ENCODE results near the gene SDR39U1.

The SDR39U1 gene

GRCh38 chr14:24404814-24405213 lies 37.8 kb downstream of the SDR39U1 start:
- no peak overlapping the region for H3K4me3 ChIP-seq (ENCODE audit: low read length)
- TF ChIP-seq, protein P1, sequence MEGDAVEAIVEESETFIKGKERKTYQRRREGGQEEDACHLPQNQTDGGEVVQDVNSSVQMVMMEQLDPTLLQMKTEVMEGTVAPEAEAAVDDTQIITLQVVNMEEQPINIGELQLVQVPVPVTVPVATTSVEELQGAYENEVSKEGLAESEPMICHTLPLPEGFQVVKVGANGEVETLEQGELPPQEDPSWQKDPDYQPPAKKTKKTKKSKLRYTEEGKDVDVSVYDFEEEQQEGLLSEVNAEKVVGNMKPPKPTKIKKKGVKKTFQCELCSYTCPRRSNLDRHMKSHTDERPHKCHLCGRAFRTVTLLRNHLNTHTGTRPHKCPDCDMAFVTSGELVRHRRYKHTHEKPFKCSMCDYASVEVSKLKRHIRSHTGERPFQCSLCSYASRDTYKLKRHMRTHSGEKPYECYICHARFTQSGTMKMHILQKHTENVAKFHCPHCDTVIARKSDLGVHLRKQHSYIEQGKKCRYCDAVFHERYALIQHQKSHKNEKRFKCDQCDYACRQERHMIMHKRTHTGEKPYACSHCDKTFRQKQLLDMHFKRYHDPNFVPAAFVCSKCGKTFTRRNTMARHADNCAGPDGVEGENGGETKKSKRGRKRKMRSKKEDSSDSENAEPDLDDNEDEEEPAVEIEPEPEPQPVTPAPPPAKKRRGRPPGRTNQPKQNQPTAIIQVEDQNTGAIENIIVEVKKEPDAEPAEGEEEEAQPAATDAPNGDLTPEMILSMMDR (conservative IDR thresholded peaks at IDR 0.05; ENCODE audit: low read depth, low read length) = no peak
- DNase-seq (ENCODE audit: low read depth) = no peak

GRCh38 chr14:24403294-24403998 lies 39.1 kb downstream of the SDR39U1 start:
- DNase-seq (ENCODE audit: low read depth) = no peak
- TF ChIP-seq, protein P1 (conservative IDR thresholded peaks at IDR 0.05; ENCODE audit: low read depth, low read length) = no peak
- no peak overlapping the region for H3K4me3 ChIP-seq (ENCODE audit: low read length)

- TF ChIP-seq, protein P1 (conservative IDR thresholded peaks at IDR 0.05; ENCODE audit: low read depth, low read length) = no peak
- DNase-seq (ENCODE audit: low read depth) = no peak
- H3K4me3 ChIP-seq (ENCODE audit: low read length) = no peak overlapping the region
Observed at GRCh38 chr14:24401810-24402702, 40.5 kb downstream of the SDR39U1 start.

GRCh38 chr14:24399999-24400718 lies 42.4 kb downstream of the SDR39U1 start:
- no peak for DNase-seq (ENCODE audit: low read depth)
- peak overlapping the region; percentile 62 for H3K4me3 ChIP-seq (ENCODE audit: low read length)
- TF ChIP-seq, protein P1 (conservative IDR thresholded peaks at IDR 0.05; ENCODE audit: low read depth, low read length) = no peak

GRCh38 chr14:24399447-24399822 lies 43.1 kb downstream of the SDR39U1 start:
- TF ChIP-seq, protein P1 (conservative IDR thresholded peaks at IDR 0.05; ENCODE audit: low read depth, low read length) = no peak
- peak overlapping the region; percentile 62 for H3K4me3 ChIP-seq (ENCODE audit: low read length)
- no peak for DNase-seq (ENCODE audit: low read depth)

DNA sequence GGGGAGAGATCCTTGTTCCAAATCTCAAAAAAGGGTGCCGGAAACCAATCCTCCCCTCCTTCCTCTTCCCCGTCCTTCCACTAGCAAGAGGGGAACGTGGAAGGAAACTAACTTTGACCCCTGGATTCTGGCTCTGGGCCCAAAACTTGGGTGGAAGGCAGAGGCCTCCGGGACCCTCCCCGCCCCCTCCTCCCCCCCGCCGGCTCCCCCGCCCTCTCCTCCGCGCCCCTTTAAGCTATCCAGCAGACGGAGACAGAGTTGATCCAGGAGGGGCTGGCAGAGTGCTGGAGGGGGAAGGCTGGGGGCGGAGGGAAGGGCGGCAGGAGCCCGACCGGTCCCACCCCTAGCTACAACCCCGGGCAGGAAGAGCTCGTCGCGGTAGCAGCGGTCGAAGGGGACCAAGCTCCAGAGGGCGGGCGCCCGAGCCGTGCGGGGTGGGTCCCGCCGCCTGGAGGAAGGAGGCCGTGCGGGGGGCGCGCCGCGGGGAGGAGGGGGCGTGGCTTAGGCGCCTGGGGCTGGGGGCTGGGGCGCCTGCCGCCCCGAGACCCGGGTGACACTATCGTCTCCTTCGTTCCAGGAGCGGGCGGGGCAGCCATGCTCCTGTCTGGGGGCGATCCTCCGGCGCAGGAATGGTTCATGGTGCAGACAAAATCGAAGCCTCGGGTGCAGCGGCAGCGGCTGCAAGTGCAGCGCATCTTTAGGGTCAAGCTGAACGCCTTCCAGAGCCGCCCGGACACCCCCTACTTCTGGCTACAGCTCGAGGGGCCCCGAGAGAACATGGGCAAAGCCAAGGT lies 43.7 kb downstream of the SDR39U1 start, which contains the start of gene NYNRIN:
NYNRIN (plus strand) TSS at position 351 of the 794 bp plus-strand sequence; CDS start at position 595, 244 bp downstream.
- TF ChIP-seq, protein P1 (conservative IDR thresholded peaks at IDR 0.05; ENCODE audit: low read depth, low read length) = no peak
- DNase-seq (ENCODE audit: low read depth) = no peak
- H3K4me3 ChIP-seq (ENCODE audit: low read length) = peak within 1 kb of the TSS; percentile 62

Measured in retinal pigment epithelial cell (primary cell).